ENCODE results near the gene RGS7.
"Not testable (repeated sequence)": the region's sequence is repeated elsewhere in the genome, so short reads cannot be mapped to it uniquely, and the experiment has no call there.

Gene RGS7

DNA sequence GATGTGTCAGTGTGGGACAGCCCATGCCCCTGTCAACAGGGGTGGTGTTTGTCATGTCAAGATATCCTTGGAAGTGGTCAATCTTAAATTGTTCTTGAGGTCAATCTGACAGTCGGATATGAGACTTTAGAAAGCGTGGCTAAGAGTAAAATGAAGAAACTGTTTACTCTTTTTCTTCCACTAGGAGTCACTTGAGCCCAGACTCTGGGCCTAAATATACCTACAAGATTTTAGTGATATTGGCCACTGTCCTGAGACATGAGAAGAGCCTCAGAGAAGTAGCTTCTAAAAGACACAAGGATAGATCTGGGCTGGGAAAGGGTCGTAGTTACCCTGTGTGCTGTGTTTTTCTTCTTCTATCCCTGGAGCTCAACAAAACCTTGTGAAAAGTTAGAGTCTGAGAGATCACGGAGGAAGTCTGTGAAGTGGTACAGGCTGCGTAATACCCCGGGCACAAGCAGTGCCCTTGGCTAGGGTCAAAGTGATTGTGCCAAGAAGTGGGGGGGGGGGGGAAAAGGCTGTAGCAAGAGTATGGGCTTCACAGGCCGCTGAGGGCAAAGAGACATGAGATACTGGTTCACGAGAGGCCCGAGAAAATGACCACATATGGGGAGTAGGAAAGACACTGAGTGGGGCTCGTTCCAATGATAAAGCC, 389.8 kb downstream of the RGS7 start:
- DNase-seq, result peak; percentile 22

DNA sequence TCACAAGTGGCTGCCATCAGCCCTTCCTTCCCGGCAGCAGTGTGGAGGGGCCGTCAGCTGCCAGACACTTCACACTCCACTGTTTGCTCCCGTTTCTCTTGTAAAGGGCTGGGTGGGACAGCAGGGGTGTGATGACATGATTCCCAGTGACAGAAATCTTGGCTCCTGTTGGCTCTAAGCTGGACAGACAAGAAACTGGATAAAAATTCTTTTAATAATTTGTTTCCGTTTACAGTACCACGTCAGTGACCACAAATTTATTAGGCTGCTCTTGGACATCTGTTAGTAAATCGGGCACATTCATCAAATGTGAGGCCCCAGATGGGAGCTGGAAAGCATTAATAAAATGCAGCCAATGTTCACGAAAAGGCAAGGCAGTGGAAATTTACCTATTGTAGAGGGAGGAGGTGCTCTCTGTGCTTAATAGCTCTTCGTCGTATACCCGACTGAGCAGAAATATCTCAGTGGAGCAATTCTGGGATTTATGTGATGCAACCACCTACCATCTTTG, 391.4 kb downstream of the RGS7 start:
- DNase-seq, result no peak

DNA sequence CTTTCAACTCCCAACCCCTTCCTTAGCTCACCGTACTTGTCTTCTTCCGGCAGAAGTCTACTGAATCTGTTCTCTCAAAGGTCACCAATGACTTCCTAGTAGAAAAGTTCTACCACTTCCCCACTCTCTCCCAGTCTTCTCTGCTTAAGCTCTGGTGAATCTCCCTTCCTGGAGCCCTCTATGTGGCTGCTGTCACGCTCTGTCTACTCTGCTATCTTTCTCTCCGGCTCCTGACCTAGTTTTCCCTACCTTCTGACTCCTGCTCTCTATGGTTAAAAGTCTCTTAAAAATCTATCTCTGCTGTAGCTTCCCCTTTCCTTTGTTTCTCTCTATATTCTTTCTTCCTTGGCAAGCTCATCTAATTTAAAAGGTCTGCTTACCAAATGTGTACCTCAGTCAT, 394.9 kb downstream of the RGS7 start:
- no peak for DNase-seq

DNA sequence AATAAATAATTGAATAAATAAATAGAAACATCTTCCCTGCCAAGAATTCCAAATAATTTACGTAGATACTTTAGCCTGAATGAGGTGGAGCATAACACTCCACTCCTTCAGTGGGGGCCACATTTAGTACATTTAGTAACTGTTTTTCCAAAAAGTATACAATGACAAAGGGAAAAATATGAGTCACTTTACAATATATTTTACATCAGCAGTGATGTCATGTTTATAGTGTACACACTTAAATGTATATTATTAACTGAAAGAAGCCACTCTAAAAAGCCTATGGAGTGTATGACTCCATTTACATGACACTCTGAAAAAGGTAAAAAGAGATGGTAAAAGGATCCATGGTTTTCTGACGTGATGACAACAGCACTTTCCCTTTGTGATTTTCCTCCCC, 400.6 kb downstream of the RGS7 start:
- no peak for DNase-seq

DNA sequence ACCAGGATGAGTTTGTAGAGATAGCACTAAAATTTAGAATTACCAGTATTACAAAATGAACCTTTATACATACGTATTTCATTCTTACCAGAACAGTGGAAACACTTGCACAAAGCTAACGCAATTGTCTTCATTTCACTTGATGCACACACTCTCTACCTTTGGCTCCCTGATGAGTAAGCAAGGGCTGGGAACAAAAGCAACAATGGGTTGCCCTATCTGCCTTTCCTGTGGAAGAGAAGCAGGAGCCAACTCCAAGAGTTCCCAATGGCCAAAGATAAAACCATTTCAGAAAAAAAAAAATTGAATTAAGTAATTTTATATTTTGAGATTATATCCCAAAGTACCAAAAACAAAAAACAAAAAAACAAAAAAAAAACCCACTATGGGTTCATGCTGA, 401.0 kb downstream of the RGS7 start:
- no peak for DNase-seq

DNA sequence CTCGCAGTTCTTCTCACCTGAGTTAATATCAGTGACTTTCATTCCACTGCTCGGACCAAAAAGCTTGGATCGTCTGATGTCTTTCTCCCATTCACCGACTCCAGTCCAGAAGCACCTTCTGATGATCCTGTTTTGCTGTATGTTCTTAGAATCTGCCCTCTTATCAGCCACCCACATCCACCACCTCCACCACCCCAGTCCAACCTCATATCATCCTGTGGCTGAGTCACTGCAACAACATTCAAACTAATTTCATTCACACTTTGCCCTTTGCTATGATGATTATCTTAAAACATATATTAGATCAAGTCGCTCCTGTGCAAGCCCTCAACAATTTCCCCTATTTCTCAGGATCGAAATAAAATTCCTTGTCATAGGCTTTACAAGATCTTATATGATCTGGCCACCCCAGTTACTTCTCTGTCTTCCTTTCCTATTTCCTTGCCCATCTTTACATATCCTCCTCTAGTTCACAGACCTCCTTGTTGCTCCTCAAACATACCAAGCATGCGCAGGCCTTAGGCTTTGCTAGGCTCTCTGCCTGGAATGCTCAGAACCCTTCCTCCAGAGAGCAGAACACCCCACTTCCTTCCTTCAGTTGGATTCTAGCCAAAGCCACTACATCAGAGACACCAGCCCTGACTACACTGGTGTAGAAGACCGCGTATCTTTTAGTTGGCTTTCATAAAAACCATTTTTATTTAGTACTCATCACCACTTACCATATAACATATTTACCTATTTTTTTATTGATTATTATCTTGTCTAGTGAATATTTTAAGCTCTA, 409.4 kb downstream of the RGS7 start:
- DNase-seq, result no peak

DNA sequence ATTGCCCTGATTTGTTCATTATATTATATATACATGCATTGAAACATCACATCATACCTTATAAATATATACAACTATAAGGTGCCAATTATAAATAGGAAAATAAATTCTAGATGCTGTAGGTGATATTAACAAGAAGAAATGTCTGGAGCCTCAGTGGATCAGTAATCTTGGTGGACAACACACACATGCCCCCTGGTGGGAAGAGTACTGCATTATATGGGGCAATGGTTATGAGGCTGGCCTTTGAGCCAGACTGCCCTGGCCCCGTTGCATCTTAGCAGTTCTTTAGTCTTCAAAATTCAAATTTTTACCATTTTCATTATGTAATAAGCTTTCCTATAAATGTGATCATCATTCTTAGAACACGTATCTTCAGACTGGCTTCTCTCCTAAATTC, 410.1 kb downstream of the RGS7 start:
- peak; percentile 31 for DNase-seq

DNA sequence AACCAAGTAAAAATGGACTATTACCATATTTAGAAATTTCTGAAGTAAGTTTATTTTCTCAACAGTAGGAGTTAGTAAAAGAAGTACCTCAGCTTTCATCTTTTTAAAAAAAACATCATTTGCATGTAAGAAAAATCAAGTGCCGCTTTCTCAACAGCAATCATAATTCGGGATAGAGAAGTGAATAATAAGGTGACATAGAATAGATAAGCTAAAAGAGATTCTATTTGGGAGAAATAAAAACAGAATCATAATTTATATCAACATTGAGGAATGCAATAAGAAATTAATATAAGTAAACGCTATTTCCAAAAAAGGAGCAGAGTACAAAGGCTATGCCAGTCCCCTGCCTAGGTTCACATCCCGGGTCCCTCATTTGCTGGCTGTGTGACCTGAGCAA, 414.1 kb downstream of the RGS7 start:
- DNase-seq, result no peak

DNA sequence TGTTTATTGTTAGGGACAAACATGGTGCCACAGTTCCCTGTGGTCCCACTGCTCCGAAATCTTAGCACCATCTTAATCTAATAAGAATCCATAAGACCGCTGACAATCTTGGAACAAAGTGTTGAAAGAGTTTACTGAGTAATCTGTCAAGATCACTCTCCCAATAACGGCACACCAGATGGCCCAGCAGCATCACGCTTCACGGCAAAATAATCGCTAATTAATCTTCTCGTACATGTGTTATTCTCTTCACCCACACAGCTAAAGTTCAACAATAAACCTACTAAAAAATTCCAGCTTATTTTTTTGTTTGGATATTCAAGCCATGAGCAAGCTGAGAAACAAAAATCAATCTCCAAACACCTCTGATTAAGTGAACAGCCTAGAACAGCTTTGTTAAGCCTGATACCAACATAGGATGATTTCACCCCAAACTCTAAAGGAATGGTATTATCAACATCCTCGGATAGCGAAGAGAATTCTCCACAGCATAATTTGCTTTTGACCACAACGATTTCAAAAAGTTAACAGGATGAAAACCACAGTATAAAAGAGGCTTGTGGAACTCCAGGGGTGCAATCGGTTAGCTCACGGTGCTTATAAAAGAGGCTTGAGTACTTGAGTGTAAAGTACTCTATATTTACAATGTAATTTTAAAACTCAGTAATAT, 415.2 kb downstream of the RGS7 start:
- DNase-seq, result no peak

DNA sequence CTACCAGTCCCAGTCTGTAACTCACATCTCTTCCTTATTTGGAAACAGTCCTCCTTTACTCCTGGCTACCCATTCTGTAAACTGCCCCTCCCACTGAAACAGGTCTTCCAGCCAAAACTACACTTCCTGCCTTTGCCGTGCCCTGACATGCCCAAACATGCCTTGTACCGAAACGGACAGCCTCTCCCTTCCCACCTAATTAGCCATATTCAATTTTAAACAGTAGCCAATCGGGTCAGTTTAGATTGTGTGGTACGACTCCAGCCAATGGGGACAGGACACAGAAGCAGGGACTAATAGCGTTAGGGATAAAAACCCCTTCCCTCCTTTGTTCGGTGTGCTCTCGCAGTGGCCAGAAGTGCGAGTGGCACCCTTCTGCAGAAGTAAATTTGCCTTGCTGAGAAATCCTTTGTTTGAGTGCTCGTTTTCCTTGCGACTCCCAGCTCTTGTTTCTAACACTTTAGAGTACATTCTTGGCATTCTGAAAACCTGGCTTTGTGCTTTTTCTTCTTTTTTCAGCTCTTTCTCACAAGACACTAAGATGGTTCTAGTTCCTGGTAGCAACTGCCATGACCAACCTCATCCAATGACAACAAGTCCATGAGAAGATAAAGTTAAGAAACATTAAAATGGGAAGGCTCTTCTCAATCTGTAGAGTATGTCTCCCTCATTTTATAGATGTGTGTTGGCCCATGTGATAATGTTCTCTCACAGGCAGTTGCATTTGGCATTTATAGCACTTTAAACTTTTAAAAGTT, 419.9 kb downstream of the RGS7 start:
- no peak for DNase-seq

DNA sequence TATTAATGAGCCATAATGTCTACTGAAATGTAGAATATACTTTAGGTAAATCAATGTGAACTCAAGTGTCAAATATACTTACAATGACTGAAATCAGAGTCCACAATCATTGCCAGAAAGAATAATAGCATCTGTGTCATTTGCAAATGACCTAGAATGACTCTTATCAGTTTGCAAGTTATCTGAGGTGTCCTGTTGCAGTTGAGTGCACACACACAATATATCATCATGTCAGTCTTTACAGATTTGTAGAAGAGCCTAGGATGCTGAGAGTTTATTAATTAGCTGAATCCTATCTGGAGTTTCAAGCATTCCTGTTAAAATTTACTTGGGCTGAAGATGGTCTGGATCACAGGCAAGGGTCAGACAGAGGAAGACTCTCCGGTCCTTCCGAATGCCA, 421.1 kb downstream of the RGS7 start:
- DNase-seq, result peak; percentile 79

DNA sequence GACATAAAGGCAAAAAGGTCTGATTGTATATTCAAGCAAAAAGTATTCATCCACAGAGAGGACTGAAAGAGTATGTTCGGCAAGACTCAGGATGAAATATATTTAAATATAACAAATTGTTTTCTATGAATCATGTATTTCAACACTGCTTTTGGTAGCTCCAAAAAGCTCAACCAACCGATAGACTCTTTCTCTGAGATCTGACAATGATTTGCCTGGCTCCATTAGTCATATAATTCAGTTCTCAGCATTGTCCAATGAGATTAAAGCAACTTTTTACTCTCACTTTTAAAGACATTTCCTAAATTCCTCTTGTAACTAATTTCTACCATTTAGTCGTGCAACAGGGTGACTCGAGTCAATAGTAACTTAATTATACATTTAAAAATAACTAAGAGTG, 426.0 kb downstream of the RGS7 start:
- DNase-seq, result no peak

DNA sequence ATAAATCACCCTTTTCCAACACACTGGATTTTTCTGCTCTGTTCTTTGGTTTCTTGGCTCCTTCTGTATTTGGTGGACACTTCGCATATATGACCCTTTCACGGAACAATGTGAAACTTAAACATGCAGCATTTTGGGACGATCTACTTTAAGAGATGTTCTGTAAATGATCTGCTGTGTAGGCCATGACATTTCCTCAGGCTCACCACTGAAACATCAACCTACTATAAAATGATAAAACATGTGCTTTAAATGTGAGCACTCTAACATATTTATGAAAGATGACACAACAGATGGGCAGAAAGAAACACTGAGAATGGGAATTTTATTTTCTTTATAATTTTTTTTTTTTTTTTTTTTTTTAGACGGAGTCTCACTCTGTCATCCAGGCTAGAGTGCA, 428.7 kb downstream of the RGS7 start:
- no peak for DNase-seq

DNA sequence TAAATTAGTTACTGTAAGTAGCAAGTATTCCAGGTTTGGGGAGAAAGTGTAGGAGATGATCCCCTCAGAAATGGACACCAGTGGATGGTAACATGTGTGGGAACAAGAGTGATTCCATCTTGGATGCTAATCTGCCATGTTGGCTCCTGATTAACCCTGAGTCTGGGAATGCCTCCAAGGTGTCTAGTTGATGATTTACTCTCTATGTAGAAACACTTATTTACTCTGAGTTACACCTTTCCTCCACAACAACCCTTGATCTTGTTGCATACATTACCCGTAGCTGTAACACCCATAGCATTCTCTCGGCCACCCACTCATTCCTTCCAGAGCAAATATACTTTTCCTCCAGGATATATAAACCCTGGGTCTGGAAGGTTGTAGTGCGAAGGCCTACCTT, 429.2 kb downstream of the RGS7 start:
- DNase-seq, result no peak

DNA sequence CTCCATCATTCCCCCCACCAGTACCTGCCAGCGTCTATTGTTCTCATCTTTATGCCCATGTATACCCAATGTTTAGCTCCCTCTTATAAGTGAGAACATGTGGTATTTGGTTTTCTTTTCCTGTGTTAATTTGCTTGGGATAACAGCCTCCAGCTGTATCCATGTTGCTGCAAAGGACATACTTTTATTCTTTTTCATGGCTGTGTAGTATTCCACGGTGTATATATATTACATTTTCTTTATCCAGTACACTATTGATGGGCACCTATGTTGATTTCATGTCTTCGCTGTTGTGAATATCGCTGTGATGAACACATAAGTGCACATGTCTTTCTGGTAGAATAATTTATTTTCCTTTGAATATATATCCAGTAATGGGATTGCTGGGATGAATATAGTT, 431.7 kb downstream of the RGS7 start:
- DNase-seq, result no peak

DNA sequence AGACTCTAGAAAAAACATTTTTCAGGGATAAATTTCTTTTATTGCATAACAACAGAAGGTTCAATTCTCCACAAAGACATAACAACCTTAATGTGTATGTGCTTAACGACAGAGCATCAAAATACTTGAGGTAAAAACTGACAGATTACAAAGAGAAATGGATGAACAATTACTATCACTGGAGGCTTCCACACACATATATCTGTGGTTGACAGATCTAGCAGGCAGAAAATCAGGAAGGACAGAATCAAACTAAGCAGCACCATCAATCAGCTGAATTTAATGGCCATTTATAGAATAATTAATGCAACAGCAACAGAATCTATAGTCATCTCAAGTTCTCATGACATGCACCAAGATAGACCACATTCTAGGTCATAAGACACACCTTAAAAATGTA, 439.0 kb downstream of the RGS7 start:
- no peak for DNase-seq

DNA sequence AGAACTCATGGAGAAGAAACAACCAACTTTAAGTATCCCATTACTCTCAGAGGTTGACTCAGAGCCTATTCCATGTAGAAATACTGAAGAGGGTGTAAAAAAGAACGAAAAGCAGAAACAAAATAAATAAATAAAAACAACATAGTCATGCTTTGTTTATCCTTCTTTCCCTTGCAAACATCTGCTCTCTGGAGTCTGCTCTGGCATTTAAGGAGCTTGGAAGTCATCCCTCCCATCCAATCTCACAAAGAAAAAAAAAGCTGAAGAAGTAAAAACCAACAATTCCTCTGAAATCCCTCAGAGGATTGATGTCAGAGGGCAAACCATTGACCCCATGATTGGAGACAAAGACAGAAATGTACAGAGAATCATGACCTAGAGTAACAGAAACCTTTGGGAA, 442.5 kb downstream of the RGS7 start:
- DNase-seq, result no peak

DNA sequence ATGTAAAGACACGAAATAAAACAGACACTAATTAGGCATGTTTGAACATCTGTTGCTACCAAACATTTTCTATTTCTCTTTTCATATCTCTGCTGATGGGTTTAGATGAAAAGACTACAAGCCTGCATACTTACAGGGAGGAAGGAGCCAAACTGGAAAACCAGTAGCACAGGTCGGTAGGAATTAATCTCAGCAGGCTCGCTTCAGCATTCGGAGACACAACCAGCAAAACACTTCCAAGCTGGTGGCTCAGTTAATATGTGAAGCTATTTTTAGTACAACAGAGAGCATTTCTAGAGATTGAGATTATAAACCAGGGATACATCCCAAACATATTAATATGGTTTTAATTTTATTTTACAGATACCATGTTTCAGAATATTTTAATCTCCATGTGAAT, 444.2 kb downstream of the RGS7 start:
- DNase-seq, result no peak

DNA sequence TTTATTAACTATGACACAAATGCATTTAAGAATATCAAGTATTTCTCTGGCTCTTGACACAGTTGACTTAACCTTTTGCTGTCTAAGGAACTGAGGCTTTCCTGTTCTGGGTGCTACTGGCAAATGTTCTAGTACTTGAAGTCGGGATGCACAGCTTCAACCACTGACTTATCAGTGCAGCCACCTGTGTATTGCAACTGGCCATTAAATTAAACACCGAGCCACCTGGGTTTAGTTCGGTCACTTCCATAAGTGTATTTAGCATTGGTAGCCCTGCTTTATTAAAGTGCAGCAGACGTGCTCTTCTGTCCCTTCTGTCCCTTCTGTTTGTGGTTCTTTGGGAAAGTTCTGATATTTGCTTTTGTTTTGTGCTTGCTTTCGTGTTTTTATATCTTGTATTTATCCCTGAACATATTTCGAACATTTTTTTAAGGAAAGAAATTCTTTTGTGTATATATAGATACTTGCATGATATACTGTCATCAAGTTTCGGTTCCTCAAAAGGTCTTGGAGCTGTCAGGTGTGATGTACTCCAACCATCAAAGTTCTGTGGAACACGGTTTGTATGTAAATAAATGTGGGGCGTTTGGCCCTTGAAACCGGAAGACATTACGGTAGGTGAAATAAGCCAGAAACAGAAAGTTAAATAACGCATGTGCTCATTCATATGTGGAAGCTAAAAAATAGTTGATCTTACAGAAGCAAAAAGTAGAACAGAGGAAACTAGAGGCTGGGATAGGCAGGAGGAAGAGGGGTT, 447.1 kb downstream of the RGS7 start:
- no peak for DNase-seq

DNA sequence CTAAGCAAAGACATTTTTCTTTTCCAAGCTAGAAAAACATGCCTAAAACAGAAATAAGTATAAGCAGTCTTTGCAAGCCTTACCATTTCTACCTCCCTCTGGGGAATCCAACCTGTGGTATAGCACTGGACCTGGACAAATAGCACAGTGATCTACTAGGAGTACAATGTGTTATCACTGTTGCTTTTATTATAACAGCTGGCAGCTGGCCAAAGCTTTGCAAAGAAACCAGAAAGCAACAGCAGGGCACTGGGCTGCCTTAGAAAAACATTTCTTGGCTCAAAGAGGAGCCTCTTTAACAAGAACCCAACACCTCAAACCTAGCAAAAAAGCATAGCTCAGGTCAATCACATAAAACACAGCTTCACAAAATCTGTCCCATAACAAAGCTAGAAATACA, 450.5 kb downstream of the RGS7 start:
- peak; percentile 82 for DNase-seq

DNA sequence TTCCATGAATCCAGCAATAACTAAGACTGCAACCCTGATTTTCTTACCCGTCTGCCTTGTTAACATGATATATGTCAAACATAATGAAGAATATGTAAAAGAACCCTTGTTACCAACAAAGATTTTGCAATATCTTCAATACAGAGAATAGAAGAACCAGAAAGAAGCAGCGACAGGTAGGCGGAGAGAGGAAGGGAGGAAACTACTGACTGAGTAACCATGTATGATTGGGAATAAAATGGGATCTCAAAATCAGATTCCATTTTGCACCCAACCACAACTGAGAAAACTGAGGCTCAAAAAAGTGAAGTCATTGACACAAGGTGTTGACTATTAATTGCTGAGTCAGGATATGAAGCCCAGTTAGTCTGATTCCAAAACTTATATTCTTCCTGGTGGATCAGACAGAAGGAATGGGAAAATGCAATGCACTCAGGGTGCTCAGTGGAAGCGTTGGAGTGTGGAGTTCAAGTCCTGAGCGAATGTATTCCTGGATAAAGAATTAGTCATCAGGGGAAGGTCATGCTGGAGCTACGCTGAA, 451.7 kb downstream of the RGS7 start:
- DNase-seq, result no peak

DNA sequence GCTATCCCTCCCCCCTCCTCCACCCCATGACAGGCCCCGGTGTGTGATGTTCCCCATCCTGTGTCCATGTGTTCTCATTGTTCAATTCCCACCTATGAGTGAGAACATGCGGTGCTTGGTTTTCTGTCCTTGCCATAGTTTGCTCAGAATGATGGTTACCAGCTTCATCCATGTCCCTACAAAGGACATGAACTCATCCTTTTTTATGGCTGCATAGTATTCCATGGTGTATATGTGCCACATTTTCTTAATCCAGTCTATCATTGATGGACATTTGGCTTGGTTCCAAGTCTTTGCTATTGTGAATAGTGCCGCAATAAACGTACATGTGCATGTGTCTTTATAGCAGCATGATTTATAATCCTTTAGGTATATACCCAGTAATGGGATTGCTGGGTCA, 461.6 kb downstream of the RGS7 start:
- not testable (repeated sequence) for DNase-seq

DNA sequence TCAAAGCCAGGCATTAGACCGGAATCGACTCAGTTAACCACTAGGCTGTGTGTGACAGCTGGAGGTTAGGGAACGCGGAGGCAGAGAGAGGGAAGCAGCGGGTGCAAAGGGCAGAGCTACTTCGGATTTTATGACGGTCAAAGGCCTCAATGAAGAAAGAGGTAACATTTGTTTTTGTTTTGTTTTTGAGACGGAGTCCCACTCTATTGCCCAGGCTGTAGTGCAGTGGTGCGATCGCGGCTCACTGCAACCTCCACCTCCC, 468.3 kb downstream of the RGS7 start:
- DNase-seq, result no peak
